GM12891 (cell line): Measurements from ENCODE around the gene ADARB1.

ENCODE experiments used
- POLR2A ChIP-seq: IDR thresholded peaks from 2 replicates; pipeline ENCODE4 v1.6.1; 2011; ENCODE audit warnings: low read depth, low read length, control low read depth
- POLR2AphosphoS5 ChIP-seq: IDR thresholded peaks from 2 replicates; pipeline ENCODE4 v1.6.1; 2011; ENCODE audit warnings: low read depth, low read length, control low read depth
- TAF1 ChIP-seq: IDR thresholded peaks from 2 replicates; pipeline ENCODE4 v1.6.1; 2011; ENCODE audit warnings: low read depth, low read length, control low read depth

- TF ChIP-seq POLR2AphosphoS5 (no peak), POLR2A (no peak), TAF1 (no peak)
Measured at GRCh38 chr21:45250914-45251634, 176.7 kb downstream of the ADARB1 start.
